H1 (cell line): Measurements from ENCODE around the gene PRKCH. TPM values are rescaled to one million over a fixed set of nuclear protein-coding genes. Genes with fewer than 3 reads are reported as not detected.

Experiments
- CTCF ChIA-PET: fragments of 300-600 bp; sonication (Branson Sonifier 250); formaldehyde crosslinking; loops from one replicate; lab custom pipeline; 2021; ENCODE audit not compliant: partially characterized antibody; lab: Charles Lee
- POLR2A ChIA-PET: fragments of 300-600 bp; sonication (Branson Sonifier 250); formaldehyde crosslinking; loops from one replicate; lab custom pipeline; 2021; ENCODE audit warnings: inconsistent platforms; ENCODE audit not compliant: partially characterized antibody; lab: Charles Lee
- DNase-seq, 2 experiments: peaks; one replicate each; pipeline versions ENCODE4 v3.0.0 to v3.0.0-alpha.2; 2010 to 2022; ENCODE audit warnings: low spot score in 2 of 2, low read depth in 1 of 2, mixed read lengths in 1 of 2
- FAIRE-seq: peaks from 2 replicates; lab custom pipeline; 2011; peaks lifted over from hg19 to GRCh38; lab: Jason Lieb, UNC
- H2AFZ ChIP-seq: 2 replicates; pipeline ENCODE4 v1.8.1; 2012; ENCODE audit warnings: low read length, inconsistent platforms
- H2AK5ac ChIP-seq: 2 replicates; pipeline ENCODE4 v1.6.1; 2013; ENCODE audit warnings: low read depth, low read length
- H2BK120ac ChIP-seq: replicated peaks from 2 replicates; pipeline ENCODE3; 2013; ENCODE audit warnings: low read depth, low read length, inconsistent platforms
- H2BK12ac ChIP-seq: 2 replicates; pipeline ENCODE4 v1.6.1; 2013; ENCODE audit warnings: low read depth, low read length
- H2BK15ac ChIP-seq: 2 replicates; pipeline ENCODE4 v1.6.1; 2013; ENCODE audit warnings: low read length
- H2BK20ac ChIP-seq: 2 replicates; pipeline ENCODE4 v1.6.1; 2013; ENCODE audit warnings: low read length
- H2BK5ac ChIP-seq: 2 replicates; pipeline ENCODE4 v1.6.1; 2013; ENCODE audit warnings: low read depth, low read length
- H3K14ac ChIP-seq: 2 replicates; pipeline ENCODE4 v1.6.1; 2013; ENCODE audit warnings: inconsistent platforms; ENCODE audit not compliant: insufficient read length
- H3K18ac ChIP-seq: 2 replicates; pipeline ENCODE4 v1.6.1; 2013; ENCODE audit warnings: low read length; ENCODE audit errors: extremely low read depth
- H3K23ac ChIP-seq: 2 replicates; pipeline ENCODE4 v1.6.1; 2013; ENCODE audit warnings: inconsistent platforms; ENCODE audit not compliant: insufficient read length
- H3K23me2 ChIP-seq: 2 replicates; pipeline ENCODE4 v1.6.1; 2013; ENCODE audit warnings: low read depth, low read length
- H3K27ac ChIP-seq: 2 replicates; pipeline ENCODE4 v1.6.1; 2011; ENCODE audit warnings: low read depth, low read length, inconsistent platforms
- H3K27me3 ChIP-seq, 4 experiments: replicated peaks in 1 of 4; 1 replicate in 1 of 4; 2 replicates in 3 of 4; pipeline versions ENCODE4 v1.6.1 to v1.8.1; 2011 to 2013; ENCODE audit warnings: low read length in 3 of 4, mild to moderate bottlenecking in 3 of 4, inconsistent platforms in 2 of 4, mixed read lengths in 2 of 4, moderate library complexity in 1 of 4; ENCODE audit not compliant: control insufficient read depth in 3 of 4, insufficient read depth in 3 of 4; ENCODE audit errors: extremely low read depth in 1 of 4
- H3K36me3 ChIP-seq, 4 experiments: 2 replicates each; pipeline versions ENCODE4 v1.6.1 to v1.8.1; 2011 to 2013; ENCODE audit warnings: mild to moderate bottlenecking in 4 of 4, low read length in 3 of 4, moderate library complexity in 2 of 4, control low read depth in 1 of 4, inconsistent platforms in 1 of 4; ENCODE audit not compliant: insufficient read depth in 4 of 4, control insufficient read depth in 2 of 4
- H3K4ac ChIP-seq: replicated peaks from 2 replicates; pipeline ENCODE3; 2013; ENCODE audit warnings: low read length, low read depth, mixed read lengths, inconsistent platforms; ENCODE audit not compliant: insufficient read length
- H3K4me1 ChIP-seq, 4 experiments: replicated peaks in 1 of 4; 1 replicate in 1 of 4; 2 replicates in 3 of 4; pipeline versions ENCODE4 v1.6.1 to v1.8.1; 2011 to 2013; ENCODE audit warnings: low read length in 3 of 4, inconsistent platforms in 2 of 4, mixed read lengths in 1 of 4; ENCODE audit not compliant: insufficient read depth in 4 of 4, control insufficient read depth in 3 of 4
- H3K4me2 ChIP-seq, 2 experiments: 2 replicates each; pipeline versions ENCODE4 v1.6.1 to v1.8.1; 2011 to 2013; ENCODE audit warnings: low read depth in 2 of 2, low read length in 2 of 2, control low read depth in 1 of 2, inconsistent platforms in 1 of 2, mild to moderate bottlenecking in 1 of 2; ENCODE audit not compliant: insufficient read depth in 1 of 2
- H3K4me3 ChIP-seq, 4 experiments: fragments of 200-600, 300-600 bp in 1 of 4; sonication (generic), shearing (Covaris generic), sonication (Bioruptor Twin) in 1 of 4; 2 replicates each; pipeline versions ENCODE4 v1.5.1 to v1.8.1; 2011 to 2016; ENCODE audit warnings: low read length in 4 of 4, low read depth in 3 of 4, control low read depth in 2 of 4, inconsistent platforms in 2 of 4, mild to moderate bottlenecking in 2 of 4, mixed read lengths in 1 of 4, moderate library complexity in 1 of 4; ENCODE audit not compliant: insufficient read depth in 2 of 4; ENCODE audit errors: extremely low read depth in 1 of 4
- H3K56ac ChIP-seq: replicated peaks from 2 replicates; pipeline ENCODE3; 2013; ENCODE audit warnings: low read depth, mild to moderate bottlenecking, mixed read lengths, low read length, inconsistent platforms; ENCODE audit not compliant: insufficient read length
- H3K79me1 ChIP-seq: 2 replicates; pipeline ENCODE4 v1.6.1; 2013; ENCODE audit warnings: low read depth, low read length, control low read depth
- H3K79me2 ChIP-seq, 2 experiments: 2 replicates each; pipeline versions ENCODE4 v1.6.1 to v1.8.1; 2012 to 2013; ENCODE audit warnings: low read length in 2 of 2, mild to moderate bottlenecking in 2 of 2, inconsistent platforms in 1 of 2; ENCODE audit not compliant: insufficient read depth in 2 of 2, control insufficient read depth in 1 of 2
- H3K9ac ChIP-seq, 4 experiments: replicated peaks in 1 of 4; 1 replicate in 1 of 4; 2 replicates in 3 of 4; pipeline versions ENCODE4 v1.6.1 to v1.8.1; 2011 to 2013; ENCODE audit warnings: low read depth in 3 of 4, low read length in 3 of 4, control low read depth in 2 of 4, mild to moderate bottlenecking in 2 of 4, moderate library complexity in 2 of 4, inconsistent platforms in 1 of 4; ENCODE audit errors: extremely low read depth in 1 of 4
- H3K9me3 ChIP-seq, 2 experiments: 2 replicates each; pipeline versions ENCODE4 v1.6.1 to v1.8.1; 2012 to 2013; ENCODE audit warnings: mild to moderate bottlenecking in 2 of 2, moderate library complexity in 2 of 2, control low read depth in 1 of 2, inconsistent platforms in 1 of 2, low read depth in 1 of 2, low read length in 1 of 2, mixed read lengths in 1 of 2; ENCODE audit not compliant: insufficient read depth in 2 of 2
- H4K20me1 ChIP-seq, 2 experiments: replicated peaks in 1 of 2; 2 replicates each; pipeline versions ENCODE3 to v1.8.1; 2011 to 2013; ENCODE audit warnings: inconsistent platforms in 2 of 2, low read length in 2 of 2, mild to moderate bottlenecking in 1 of 2; ENCODE audit not compliant: insufficient read depth in 2 of 2, control insufficient read depth in 1 of 2
- H4K5ac ChIP-seq: 2 replicates; pipeline ENCODE4 v1.6.1; 2013; ENCODE audit warnings: low read length, low read depth, mixed read lengths, inconsistent platforms; ENCODE audit not compliant: insufficient read length
- H4K8ac ChIP-seq: 2 replicates; pipeline ENCODE4 v1.8.0; 2013; ENCODE audit warnings: mild to moderate bottlenecking, moderate library complexity, low read length, inconsistent platforms; ENCODE audit not compliant: insufficient read depth; ENCODE audit errors: extremely low read depth
- H4K91ac ChIP-seq: replicated peaks from 2 replicates; pipeline ENCODE3; 2013; ENCODE audit warnings: low read length, mixed read lengths, inconsistent platforms; ENCODE audit not compliant: insufficient read length
- BACH1 ChIP-seq: IDR thresholded peaks from 2 replicates; pipeline ENCODE4 v1.6.1; 2012; ENCODE audit warnings: low read length, improper control_type of control experiment
- CBX8 ChIP-seq: fragments of 300-800, 300-1000 bp; sonication (generic); IDR thresholded peaks from 2 replicates; pipeline ENCODE4 v1.7.1; 2016; ENCODE audit warnings: low read depth, low read length, borderline replicate concordance
- CHD2 ChIP-seq: IDR thresholded peaks from 2 replicates; pipeline ENCODE4 v1.6.1; 2012; ENCODE audit warnings: low read length, improper control_type of control experiment
- GABPA ChIP-seq: IDR thresholded peaks from 2 replicates; pipeline ENCODE4 v1.6.1; 2011; ENCODE audit warnings: mild to moderate bottlenecking, low read length, moderate library complexity, borderline replicate concordance; ENCODE audit not compliant: insufficient read depth
- HDAC6 ChIP-seq: IDR thresholded peaks from one replicate; pipeline ENCODE4 v1.7.1; 2012; ENCODE audit warnings: low read depth, mild to moderate bottlenecking, inconsistent platforms, low read length, moderate library complexity
- KDM1A ChIP-seq: fragments of 200-600, 300-600 bp; sonication (generic); IDR thresholded peaks from 2 replicates; pipeline ENCODE4 v1.7.1; 2016; ENCODE audit warnings: mild to moderate bottlenecking, low read length, borderline replicate concordance
- POLR2A ChIP-seq, 2 experiments: IDR thresholded peaks; 1 replicate in 1 of 2; 2 replicates in 1 of 2; pipeline ENCODE4 v1.6.1; 2011; ENCODE audit warnings: low read depth in 2 of 2, low read length in 2 of 2, mild to moderate bottlenecking in 2 of 2; ENCODE audit errors: control extremely low read depth in 1 of 2
- TAF7 ChIP-seq: optimal IDR thresholded peaks from 2 replicates; pipeline ENCODE3; 2011; ENCODE audit warnings: low read depth, mild to moderate bottlenecking, inconsistent platforms, low read length, moderate library complexity, borderline replicate concordance
- TCF12 ChIP-seq: IDR thresholded peaks from 2 replicates; pipeline ENCODE4 v1.6.1; 2011; ENCODE audit warnings: low read depth, mild to moderate bottlenecking, low read length
- WGBS, 2 experiments: shearing (Covaris generic) in 1 of 2; methylation state at CpG; one replicate each; pipeline versions ENCODE4 v1.1.6 to v1.1.7; 2013 to 2015; ENCODE audit warnings: low lambda C conversion rate in 2 of 2, mixed read lengths in 2 of 2, inconsistent platforms in 1 of 2, low coverage in 1 of 2, missing lambda C conversion rate in 1 of 2; ENCODE audit not compliant: insufficient replicate concordance in 2 of 2, insufficient coverage in 1 of 2, insufficient read length in 1 of 2; ENCODE audit errors: extremely low coverage in 1 of 2, missing lambda C conversion rate in 1 of 2; 5-methylcytosine and 5-hydroxymethylcytosine counted together
- polyA plus RNA-seq, 7 experiments: library from polyadenylated mRNA; depleted of rRNA in 3 of 7; stranded (reverse) in 5 of 7; unstranded in 2 of 7; fragments of >200 nt in 5 of 7; fragments of 200-250 nt in 2 of 7; gene quantifications; 1 replicate in 5 of 7; 2 replicates in 1 of 7; 4 replicates in 1 of 7; pipeline versions ENCODE4 v1.2.1 to v1.2.3, GENCODE V29; 2011 to 2013; ENCODE audit warnings: missing spikeins in 2 of 7, mixed read lengths in 2 of 7
- total RNA-seq: library from RNA; stranded (reverse); fragmentation: NEBNext Ultra II Directional; extraction: Animal tissue kit (Norgen Biotek cat#: 25700); gene quantifications from 2 replicates; pipeline ENCODE4 v1.2.1, GENCODE V29; 2021
- TF ChIP-seq, protein P1 (sequence below): IDR thresholded peaks from 2 replicates; pipeline ENCODE4 v1.6.1; 2011; ENCODE audit warnings: low read length, improper control_type of control experiment

Gene PRKCH
- total and polyA plus RNA-seq, 2 of the 8 experiments (the other 6 are each of a cell fraction or from before 2014, with no cell fraction given) = 6.4 to 7.0 TPM

DNA sequence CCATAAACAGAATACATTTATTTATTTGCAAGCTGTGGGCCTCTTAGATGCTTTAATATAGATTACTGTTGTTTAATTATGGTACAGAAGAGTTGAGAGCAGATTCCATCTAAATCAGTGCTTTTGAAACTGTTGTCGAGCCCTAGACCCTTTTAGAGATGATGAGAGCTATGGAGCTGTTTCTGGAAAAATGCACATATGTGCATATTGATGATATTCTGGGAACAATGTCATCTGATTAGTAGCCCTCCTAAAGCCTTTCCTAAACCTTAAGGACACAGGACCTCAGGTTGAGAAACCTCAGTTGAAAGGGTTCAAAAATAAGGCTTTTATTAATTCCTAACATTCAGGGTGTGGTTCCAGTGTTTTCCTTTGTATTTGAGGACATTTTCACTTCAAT, 11.7 kb downstream of the PRKCH start:
- Histone ChIP-seq H2AK5ac (no peak overlapping the region), H3K14ac (no peak overlapping the region), H3K9me3 (no peaks in the 10 kb centered on the region), H2BK120ac (no peak overlapping the region), H4K20me1 (no peaks in the 10 kb centered on the region), H3K23ac (no peak overlapping the region), H3K4me1 (peaks cover 0 to 4% (median 1%) of the 10 kb centered on the region in 4 experiments; a peak in 2 of 7 replicates), H3K27ac (no peak overlapping the region), H4K8ac (no peak overlapping the region), H3K36me3 (no peaks in the 10 kb centered on the region), H3K4me3 (no peak overlapping the region), H2BK12ac (no peak overlapping the region), H3K9ac (no peak overlapping the region), H4K5ac (no peak overlapping the region), H4K91ac (no peak overlapping the region), H3K4me2 (no peak overlapping the region), H3K56ac (no peak overlapping the region), H2BK20ac (no peak overlapping the region), H3K27me3 (no peaks in the 10 kb centered on the region), H3K79me1 (no peaks in the 10 kb centered on the region; the same call in 1 of the 2 replicates), H3K23me2 (no peaks in the 10 kb centered on the region), H3K18ac (no peak overlapping the region), H3K79me2 (no peaks in the 10 kb centered on the region), H2BK5ac (no peak overlapping the region), H2BK15ac (no peak overlapping the region), H2AFZ (no peak overlapping the region), H3K4ac (no peak overlapping the region)
- ChIA-PET POLR2A (no interaction called here), CTCF (interaction anchor here (0.7 kb wide), 1 partner anchor 25 kb away, joined by 3 read pairs; no protein-coding TSS in a partner anchor)
- no peak for TF ChIP-seq CHD2
- no peak for TF ChIP-seq POLR2A (IDR thresholded peaks at IDR 0.05; ENCODE audit: control extremely low read depth in 1 of 2, low read depth in 2 of 2, low read length in 2 of 2)
- TF ChIP-seq CBX8 = no peak
- no peak for TF ChIP-seq KDM1A
- no peak for TF ChIP-seq BACH1
- TF ChIP-seq TCF12 = no peak
- TF ChIP-seq GABPA = no peak
- TF ChIP-seq HDAC6 = no peak
- TF ChIP-seq TAF7 = no peak
- TF ChIP-seq, protein P1, sequence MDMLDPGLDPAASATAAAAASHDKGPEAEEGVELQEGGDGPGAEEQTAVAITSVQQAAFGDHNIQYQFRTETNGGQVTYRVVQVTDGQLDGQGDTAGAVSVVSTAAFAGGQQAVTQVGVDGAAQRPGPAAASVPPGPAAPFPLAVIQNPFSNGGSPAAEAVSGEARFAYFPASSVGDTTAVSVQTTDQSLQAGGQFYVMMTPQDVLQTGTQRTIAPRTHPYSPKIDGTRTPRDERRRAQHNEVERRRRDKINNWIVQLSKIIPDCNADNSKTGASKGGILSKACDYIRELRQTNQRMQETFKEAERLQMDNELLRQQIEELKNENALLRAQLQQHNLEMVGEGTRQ = no peak
- DNase-seq (no peak), FAIRE-seq (no peak)
- 92% methylated on average over 1 of the region's 1 CpG; no CpG with 5 or more reads in 1 of the 2 experiments for WGBS, 2 experiments
